ENCODE results near the gene FHL1. TPM values are rescaled to one million over a fixed set of nuclear protein-coding genes. Genes with fewer than 3 reads are reported as not detected.
"Not testable (repeated sequence)": the region's sequence is repeated elsewhere in the genome, so short reads cannot be mapped to it uniquely, and the experiment has no call there.

FHL1 gene
- polyA plus RNA-seq (ENCODE audit: insufficient read length in 4 of 4): 100 to 1,000 TPM in 1 of 4 donors, 10 to 100 TPM in 3; 53.1 to 206 (median 77.2) TPM

- no peak for DNase-seq (ENCODE audit: low read depth in 4 of 4, low spot score in 3 of 4)
Observed at GRCh38 chrX:136147315-136147901, at the start of gene FHL1. Gene FHL1, plus strand, starts transcription at chrX:136147533.

GRCh38 chrX:136097871-136098805, 49.2 kb upstream of the FHL1 start:
- DNase-seq (ENCODE audit: low read depth in 4 of 4, low spot score in 3 of 4): no peak

DNA sequence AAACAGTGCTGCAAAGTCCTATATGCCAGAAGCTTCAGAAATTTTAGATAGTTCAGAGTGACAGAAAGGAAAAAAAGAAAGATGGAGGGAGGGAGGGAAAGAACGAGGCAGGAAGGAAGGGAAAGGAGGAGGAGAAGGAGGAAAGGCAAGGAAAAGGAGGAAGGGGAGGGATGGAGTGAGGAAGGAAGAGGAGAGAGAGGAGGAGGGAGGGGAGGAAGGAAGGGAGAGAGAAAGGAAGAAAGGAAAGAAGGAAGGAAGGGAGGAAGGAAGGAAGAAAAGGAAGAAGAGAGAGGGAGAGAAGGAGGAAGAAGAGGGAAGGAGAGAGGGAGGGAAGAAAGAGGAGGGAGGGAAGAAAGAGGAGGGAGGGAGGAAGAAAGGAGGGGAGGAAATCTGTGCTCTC, 42.4 kb upstream of the FHL1 start:
- no peak for DNase-seq (ENCODE audit: low read depth in 4 of 4, low spot score in 3 of 4)

DNA sequence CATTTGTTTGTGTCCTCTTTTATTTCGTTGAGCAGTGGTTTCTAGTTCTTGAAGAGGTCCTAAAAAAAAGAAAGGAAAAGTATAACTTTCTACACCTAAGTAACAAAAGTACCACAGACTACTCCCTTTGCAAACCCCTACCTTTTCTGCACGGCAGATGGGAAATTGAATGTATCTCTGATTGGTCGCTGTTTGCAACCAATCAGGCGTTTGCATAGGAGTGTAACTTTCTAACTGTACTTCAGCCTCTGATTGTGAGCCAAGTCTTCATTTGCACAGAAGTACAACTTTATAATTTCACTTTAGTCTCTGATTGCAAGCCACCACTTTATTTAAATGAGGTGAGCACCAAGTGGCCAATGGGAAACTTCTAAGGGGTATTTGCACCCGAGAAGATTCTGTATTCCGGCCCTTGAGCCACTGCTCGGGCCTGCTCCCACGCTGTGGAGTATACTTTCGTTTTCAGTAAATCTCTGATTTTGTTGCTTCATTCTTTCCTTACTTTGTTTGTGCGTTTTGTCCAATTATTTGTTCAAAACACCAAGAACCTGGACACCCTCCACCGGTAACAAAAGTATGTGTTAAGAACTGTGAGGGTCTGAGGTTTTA, 40.3 kb upstream of the FHL1 start:
- DNase-seq (ENCODE audit: low read depth in 4 of 4, low spot score in 3 of 4): no peak

DNA sequence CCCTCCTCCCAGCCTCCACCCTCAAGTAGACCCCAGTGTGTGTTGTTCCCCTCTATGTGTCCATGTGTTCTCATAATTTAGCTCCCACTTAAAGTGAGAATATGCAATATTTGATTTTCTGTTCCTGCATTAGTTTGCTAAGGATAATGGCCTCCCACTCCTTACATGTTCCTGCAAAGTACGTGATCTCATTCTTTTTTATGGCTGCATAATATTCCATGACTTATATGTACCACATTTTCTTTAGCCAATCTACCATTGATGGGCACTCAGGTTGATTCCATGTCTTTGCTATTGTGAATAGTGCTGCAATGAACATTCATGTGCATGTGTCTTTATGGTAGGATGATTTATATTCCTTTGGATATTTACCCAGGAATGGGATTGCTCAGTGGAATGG, 38.4 kb upstream of the FHL1 start:
- not testable (repeated sequence) for DNase-seq (ENCODE audit: low read depth in 4 of 4, low spot score in 3 of 4)

GRCh38 chrX:136112286-136112685, 35.0 kb upstream of the FHL1 start:
- DNase-seq (ENCODE audit: low read depth in 4 of 4, low spot score in 3 of 4): no peak

DNA sequence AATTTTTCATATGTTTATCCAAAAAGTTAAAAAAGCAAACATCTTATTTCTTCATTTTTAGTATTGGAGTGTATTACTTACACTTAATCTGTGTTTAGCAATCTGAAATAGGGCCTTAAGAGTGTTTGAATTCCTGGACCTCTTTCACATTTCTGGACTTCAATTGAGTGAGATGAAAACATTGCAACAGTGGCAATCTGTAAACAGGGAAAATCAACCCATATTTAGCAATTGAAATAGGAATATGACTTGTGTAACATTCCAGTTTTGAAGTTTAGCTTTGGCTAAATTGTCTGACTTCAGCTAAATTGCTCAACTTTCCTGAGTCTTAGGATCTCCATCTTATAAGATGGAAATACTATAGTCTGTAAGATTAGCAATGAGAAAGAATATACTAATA, 34.6 kb upstream of the FHL1 start:
- DNase-seq (ENCODE audit: low read depth in 4 of 4, low spot score in 3 of 4): no peak

DNA sequence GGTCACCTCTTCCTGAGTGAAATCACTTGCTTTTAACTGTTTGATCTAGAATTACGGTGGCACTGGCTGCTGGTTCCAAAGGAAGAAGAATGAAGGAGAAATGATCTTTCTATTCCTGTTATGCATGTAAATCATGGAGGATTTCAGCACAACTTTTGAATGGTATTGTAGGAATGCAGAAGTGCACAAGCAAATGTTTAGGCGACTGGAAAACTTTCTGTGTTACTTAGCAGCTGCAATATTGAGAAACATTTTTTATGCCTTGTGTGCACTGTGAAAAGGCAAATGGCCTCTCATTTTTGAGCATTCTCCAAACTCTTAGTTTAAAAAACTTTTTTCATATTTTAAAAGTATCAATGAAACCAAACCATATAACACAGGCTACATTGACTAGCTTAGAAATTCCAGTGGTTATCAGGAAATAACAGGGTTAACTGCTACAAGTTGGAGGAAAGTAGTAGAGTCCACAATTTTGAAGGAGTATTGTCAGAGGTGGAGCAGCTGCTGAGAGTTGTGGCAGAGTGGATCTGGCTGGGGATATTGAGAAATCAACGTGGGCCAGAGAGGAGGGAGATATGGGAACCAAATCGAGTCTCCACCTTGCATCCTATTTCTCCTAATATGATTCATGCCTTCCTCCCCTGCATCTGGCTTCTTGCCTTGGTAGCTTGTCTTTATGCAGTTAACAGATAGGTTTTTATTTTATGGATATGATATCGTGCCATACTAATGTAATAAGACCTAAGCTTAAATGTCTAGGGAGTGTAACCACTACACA, 32.0 kb upstream of the FHL1 start:
- DNase-seq (ENCODE audit: low read depth in 4 of 4, low spot score in 3 of 4): no peak

DNA sequence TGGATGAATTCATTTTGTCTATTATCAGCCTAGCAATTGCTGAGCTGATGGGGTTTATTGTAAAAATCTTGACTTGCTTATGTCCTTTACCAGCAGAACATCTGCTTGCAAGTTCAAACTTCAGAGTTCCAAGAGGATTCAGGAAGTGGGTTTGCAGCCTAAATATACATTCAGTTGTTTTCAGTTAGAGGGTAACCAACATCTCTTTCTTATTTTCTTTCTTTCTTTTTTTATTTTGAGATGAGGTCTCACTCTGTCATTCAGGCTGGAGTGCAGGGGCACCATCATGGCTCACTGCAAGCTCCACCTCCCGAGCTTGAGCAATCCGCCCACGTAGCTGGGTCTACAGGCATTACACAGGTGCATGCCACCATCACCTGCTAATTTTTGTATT, 31.4 kb upstream of the FHL1 start:
- no peak for DNase-seq (ENCODE audit: low read depth in 4 of 4, low spot score in 3 of 4)

GRCh38 chrX:136121788-136122187, 25.5 kb upstream of the FHL1 start:
- DNase-seq (ENCODE audit: low read depth in 4 of 4, low spot score in 3 of 4): no peak

DNA sequence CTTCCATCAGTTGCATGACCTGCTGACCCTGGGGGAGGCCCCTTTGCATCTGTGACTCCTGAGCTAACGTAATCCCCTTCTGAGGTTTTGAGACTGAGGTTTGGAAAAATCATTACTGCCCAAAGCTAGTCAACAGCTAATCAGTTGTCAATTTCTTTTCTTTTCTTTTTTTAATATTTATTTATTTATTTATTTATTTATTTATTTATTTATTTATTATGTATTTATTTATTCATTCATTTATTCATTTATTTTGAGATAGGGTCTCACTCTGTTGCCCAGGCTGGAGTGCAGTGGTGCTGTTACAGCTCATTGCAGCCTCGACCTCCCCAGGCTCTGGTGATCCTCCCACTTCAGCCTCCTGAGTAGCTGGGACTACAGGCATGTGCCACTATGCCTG, 25.1 kb upstream of the FHL1 start:
- no peak for DNase-seq (ENCODE audit: low read depth in 4 of 4, low spot score in 3 of 4)

- no peak for DNase-seq (ENCODE audit: low read depth in 4 of 4, low spot score in 3 of 4)
Observed at GRCh38 chrX:136125106-136125505, 22.2 kb upstream of the FHL1 start.

DNA sequence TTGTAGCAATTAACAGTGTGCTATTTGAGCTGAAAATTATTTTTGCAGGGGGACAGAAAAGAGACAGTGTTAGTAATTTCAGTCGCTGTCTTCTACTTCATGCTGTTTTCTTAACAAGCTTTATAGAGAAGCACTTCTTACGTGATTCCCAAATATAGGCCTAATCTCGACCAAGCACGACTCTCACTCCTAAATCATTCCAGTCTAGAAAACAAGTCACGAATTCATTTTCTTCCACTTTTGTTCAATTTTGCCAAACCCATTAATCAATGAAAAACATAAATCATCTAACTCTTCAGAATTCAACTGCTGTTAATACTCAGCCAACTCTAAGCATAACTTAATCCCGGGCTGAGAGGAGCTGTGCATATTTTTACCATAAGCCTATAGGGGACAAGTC, 21.0 kb upstream of the FHL1 start:
- no peak for DNase-seq (ENCODE audit: low read depth in 4 of 4, low spot score in 3 of 4)

- no peak for DNase-seq (ENCODE audit: low read depth in 4 of 4, low spot score in 3 of 4)
Observed at GRCh38 chrX:136126872-136127406, 20.4 kb upstream of the FHL1 start.

GRCh38 chrX:136128743-136129142, 18.6 kb upstream of the FHL1 start:
- DNase-seq (ENCODE audit: low read depth in 4 of 4, low spot score in 3 of 4): no peak

- no peak for DNase-seq (ENCODE audit: low read depth in 4 of 4, low spot score in 3 of 4)
Observed at GRCh38 chrX:136130931-136131833, 16.2 kb upstream of the FHL1 start.

- no peak for DNase-seq (ENCODE audit: low read depth in 4 of 4, low spot score in 3 of 4)
Observed at GRCh38 chrX:136138939-136139338, 8.4 kb upstream of the FHL1 start.

- DNase-seq (ENCODE audit: low read depth in 4 of 4, low spot score in 3 of 4): no peak
Observed at GRCh38 chrX:136141569-136141968, 5.8 kb upstream of the FHL1 start.

DNA sequence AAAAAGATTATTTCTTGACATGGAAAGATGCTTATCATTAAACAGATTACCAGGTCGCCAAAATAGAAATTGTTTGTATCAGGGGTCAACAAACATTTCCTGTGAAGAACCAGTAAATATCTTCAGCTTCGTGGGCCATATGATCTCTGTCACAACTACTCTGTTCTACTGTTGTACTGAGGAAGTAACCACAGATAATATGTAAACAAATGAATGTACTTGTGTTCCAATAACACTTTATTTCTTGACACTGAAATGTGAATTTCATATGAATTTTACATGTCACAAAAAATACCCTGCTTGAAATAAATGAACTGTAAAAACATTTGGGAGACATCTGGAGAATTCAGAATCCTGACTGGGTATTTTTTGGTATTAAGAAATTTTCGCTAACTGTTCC, 4.7 kb upstream of the FHL1 start:
- no peak for DNase-seq (ENCODE audit: low read depth in 4 of 4, low spot score in 3 of 4)

- no peak for DNase-seq (ENCODE audit: low read depth in 4 of 4, low spot score in 3 of 4)
Observed at GRCh38 chrX:136143711-136144110, 3.6 kb upstream of the FHL1 start.

All from left renal pelvis (tissue), 4 donors.